KMS-11 (cell line): ENCODE measurements around the gene MCAM.
A peak's percentile ranks its signal among the peaks of the same experiment; 100 is the strongest.

ENCODE experiments used
- H2AFZ ChIP-seq: fragments of 200-600 bp; sonication (generic); 2 replicates; pipeline ENCODE4 v1.6.1; 2016; ENCODE audit warnings: antibody characterized with exemption, mixed run types, low read depth
- H3K27ac ChIP-seq: fragments of 200-600 bp; sonication (generic); 2 replicates; pipeline ENCODE4 v1.6.1; 2016; ENCODE audit warnings: mild to moderate bottlenecking, mixed run types
- H3K27me3 ChIP-seq: fragments of 200-600 bp; sonication (generic); 2 replicates; pipeline ENCODE4 v1.6.1; 2017; ENCODE audit warnings: mild to moderate bottlenecking, low read depth, mixed run types, moderate library complexity; ENCODE audit not compliant: insufficient read depth
- H3K36me3 ChIP-seq: fragments of 200-600 bp; sonication (generic); 2 replicates; pipeline ENCODE4 v1.6.1; 2017; ENCODE audit warnings: mild to moderate bottlenecking, mixed run types; ENCODE audit not compliant: insufficient read depth
- H3K4me1 ChIP-seq: fragments of 200-600 bp; sonication (generic); 2 replicates; pipeline ENCODE4 v1.6.1; 2016; ENCODE audit warnings: mild to moderate bottlenecking, low read depth, mixed run types; ENCODE audit not compliant: poor library complexity, severe bottlenecking
- H3K4me2 ChIP-seq: fragments of 200-600 bp; sonication (generic); 2 replicates; pipeline ENCODE4 v1.7.0; 2016; ENCODE audit warnings: mild to moderate bottlenecking, mixed run types
- H3K4me3 ChIP-seq: fragments of 200-600 bp; sonication (generic); IDR thresholded peaks from 2 replicates; pipeline ENCODE4 v1.6.1; 2017; ENCODE audit warnings: low read depth, low read length, mixed read lengths; ENCODE audit not compliant: insufficient read depth
- H3K79me2 ChIP-seq: fragments of 200-600 bp; sonication (generic); 2 replicates; pipeline ENCODE4 v1.6.1; 2016; ENCODE audit warnings: low read depth, mixed run types; ENCODE audit not compliant: insufficient read depth
- H3K9ac ChIP-seq: fragments of 200-600 bp; sonication (generic); 2 replicates; pipeline ENCODE4 v1.6.1; 2016; ENCODE audit warnings: mild to moderate bottlenecking, mixed run types
- H4K20me1 ChIP-seq: fragments of 200-600 bp; sonication (generic); 2 replicates; pipeline ENCODE4 v1.6.1; 2016; ENCODE audit warnings: mild to moderate bottlenecking, mixed run types; ENCODE audit not compliant: insufficient read depth
- CTCF ChIP-seq: fragments of 200-600 bp; sonication (generic); conservative IDR thresholded peaks from 2 replicates; pipeline ENCODE4 v1.6.1; 2017; ENCODE audit warnings: low read depth, mild to moderate bottlenecking, antibody characterized with exemption, low read length, moderate library complexity, mixed read lengths

MCAM gene

GRCh38 chr11:119359365-119360214, 42.7 kb upstream of the MCAM start:
- Histone ChIP-seq H3K79me2 (no peaks in the 10 kb centered on the region), H3K36me3 (no peaks in the 10 kb centered on the region), H3K27ac (no peak overlapping the region), H3K9ac (no peak overlapping the region), H4K20me1 (no peaks in the 10 kb centered on the region), H3K4me1 (peaks cover 5% of the 10 kb centered on the region), H2AFZ (no peak overlapping the region), H3K4me2 (no peak overlapping the region), H3K4me3 (no peak overlapping the region), H3K27me3 (peaks cover 3% of the 10 kb centered on the region; the same call in 1 of the 2 replicates)
- no peak for TF ChIP-seq CTCF

- Histone ChIP-seq H3K79me2 (no peaks in the 10 kb centered on the region), H3K4me2 (no peak overlapping the region), H3K9ac (no peak overlapping the region), H3K36me3 (no peaks in the 10 kb centered on the region), H2AFZ (no peak overlapping the region), H3K4me1 (peaks cover 5% of the 10 kb centered on the region), H3K27me3 (0 out of 2 replicates have a peak, but pooled peaks cover 2% of the 10 kb centered on the region), H4K20me1 (no peaks in the 10 kb centered on the region), H3K27ac (no peak overlapping the region), H3K4me3 (no peak overlapping the region)
- no peak for TF ChIP-seq CTCF
Observed at GRCh38 chr11:119357074-119357473, 40.1 kb upstream of the MCAM start.

- Histone ChIP-seq H3K4me1 (peaks cover 5% of the 10 kb centered on the region), H3K36me3 (no peaks in the 10 kb centered on the region), H3K27ac (no peak overlapping the region), H3K4me2 (peak overlapping the region; percentile 40; the same call in 1 of the 2 replicates), H3K79me2 (no peaks in the 10 kb centered on the region), H3K4me3 (no peak overlapping the region), H3K9ac (peak overlapping the region; percentile 34; the same call in 1 of the 2 replicates), H4K20me1 (no peaks in the 10 kb centered on the region), H2AFZ (peak overlapping the region; percentile 69; the same call in 1 of the 2 replicates), H3K27me3 (0 out of 2 replicates have a peak, but pooled peaks cover 2% of the 10 kb centered on the region)
- peak; percentile 86 for TF ChIP-seq CTCF
Observed at GRCh38 chr11:119356349-119357031, 39.6 kb upstream of the MCAM start.

GRCh38 chr11:119355091-119355843, 38.3 kb upstream of the MCAM start:
- H3K36me3 ChIP-seq: no peaks in the 10 kb centered on the region
- H3K4me2 ChIP-seq: no peak overlapping the region
- no peak for TF ChIP-seq CTCF
- no peaks in the 10 kb centered on the region for H3K4me1 ChIP-seq
- H2AFZ ChIP-seq: no peak overlapping the region
- no peak overlapping the region for H3K9ac ChIP-seq
- H3K79me2 ChIP-seq: no peaks in the 10 kb centered on the region
- no peaks in the 10 kb centered on the region for H4K20me1 ChIP-seq
- H3K27ac ChIP-seq: no peak overlapping the region
- H3K4me3 ChIP-seq: no peak overlapping the region
- peaks cover 6% of the 10 kb centered on the region; the same call in 1 of the 2 replicates for H3K27me3 ChIP-seq
